ENCODE data around the gene ALOX12. TPM values are rescaled to one million over a fixed set of nuclear protein-coding genes. Genes with fewer than 3 reads are reported as not detected.
"Not testable (repeated sequence)": the region's sequence is repeated elsewhere in the genome, so short reads cannot be mapped to it uniquely, and the experiment has no call there.

ALOX12 gene
- total RNA-seq, 1 experiment from 2014 or later, result not detected

DNA sequence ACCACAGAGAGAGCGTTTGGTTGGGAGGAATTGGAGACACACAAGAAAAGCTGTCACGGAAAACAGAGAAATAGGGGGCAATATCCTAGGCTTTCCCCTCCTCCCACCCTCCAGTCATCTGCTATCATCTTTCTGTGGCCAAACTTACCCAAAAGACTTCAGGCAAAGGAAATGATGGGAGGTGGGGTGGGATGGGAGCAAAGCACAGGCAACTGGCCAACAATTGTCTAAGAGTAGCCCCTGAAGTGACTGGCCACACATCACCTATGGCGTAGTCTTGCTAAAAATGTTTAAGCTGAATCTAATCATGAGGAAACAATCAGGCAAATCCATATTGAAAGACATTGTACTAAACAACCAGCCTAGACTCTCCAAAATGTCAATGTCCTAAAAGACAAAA, 46.9 kb upstream of the ALOX12 start:
- ChIA-PET POLR2A (ENCODE audit: unreplicated experiment) (no interaction called here), CTCF (no interaction called here)

GRCh38 chr17:6950938-6951337, 44.9 kb upstream of the ALOX12 start:
- H3K9me3 ChIP-seq (ENCODE audit: low read length); H3K9me2 ChIP-seq (replicated peaks; ENCODE audit: low read length); H2AFZ ChIP-seq (ENCODE audit: low read length); ATAC-seq; H3K4me3 ChIP-seq (ENCODE audit: low read length); H3K9ac ChIP-seq (ENCODE audit: low read length); H3K4me2 ChIP-seq (ENCODE audit: low read length); intact Hi-C loops (cut with micrococcal nuclease); POLR2A ChIA-PET (ENCODE audit: unreplicated experiment); H3K27ac ChIP-seq (ENCODE audit: low read length); CTCF ChIA-PET; H3K36me3 ChIP-seq (ENCODE audit: low read depth, low read length); H3K27me3 ChIP-seq (ENCODE audit: low read length); BruUV-seq (replicated peaks); H3K79me2 ChIP-seq (ENCODE audit: low read length); H4K20me1 ChIP-seq (ENCODE audit: low read length); H3F3A ChIP-seq (ENCODE audit: low read length, unreplicated experiment); DNase-seq: not testable (repeated sequence)
- peaks cover 23% of the 10 kb centered on the region for H3K4me1 ChIP-seq (ENCODE audit: insufficient read depth, low read length)

More for the DNA sequence above, 46.9 kb upstream of the ALOX12 start:
- H2AFZ ChIP-seq (ENCODE audit: low read length), result peak overlapping the region; percentile 34; the same call in 1 of the 2 replicates
- H4K20me1 ChIP-seq (ENCODE audit: low read length), result no peaks in the 10 kb centered on the region
- TF ChIP-seq CTCF (conservative IDR thresholded peaks at IDR 0.05; ENCODE audit: low read depth, low read length), result no peak
- TF ChIP-seq EZH2 (IDR thresholded peaks at IDR 0.05; ENCODE audit: low read length, unreplicated experiment), result no peak
- TF ChIP-seq EZH2phosphoT487 (IDR thresholded peaks at IDR 0.05; ENCODE audit: borderline replicate concordance, low read length), result no peak
- no peaks in the 10 kb centered on the region for H3F3A ChIP-seq (ENCODE audit: low read length, unreplicated experiment)
- H3K27ac ChIP-seq (ENCODE audit: low read length), result peak overlapping the region; percentile 48
- H3K36me3 ChIP-seq (ENCODE audit: low read depth, low read length), result no peaks in the 10 kb centered on the region
- no peak overlapping the region; the same call in 1 of the 2 replicates for H3K9ac ChIP-seq (ENCODE audit: low read length)
- H3K27me3 ChIP-seq (ENCODE audit: low read length), result no peaks in the 10 kb centered on the region
- no peaks in the 10 kb centered on the region for H3K79me2 ChIP-seq (ENCODE audit: low read length)
- H3K9me3 ChIP-seq (ENCODE audit: low read length), result no peaks in the 10 kb centered on the region
- BruUV-seq (replicated peaks), result no TSS peak
- H3K4me2 ChIP-seq (ENCODE audit: low read length), result no peak overlapping the region
- intact Hi-C loops (cut with micrococcal nuclease), result no loop called here
- ATAC-seq (no peak), DNase-seq (no peak)
- H3K9me2 ChIP-seq (replicated peaks; ENCODE audit: low read length), result no peaks in the 10 kb centered on the region
- peaks cover 20% of the 10 kb centered on the region for H3K4me1 ChIP-seq (ENCODE audit: insufficient read depth, low read length)
- no peak overlapping the region for H3K4me3 ChIP-seq (ENCODE audit: low read length)

DNA sequence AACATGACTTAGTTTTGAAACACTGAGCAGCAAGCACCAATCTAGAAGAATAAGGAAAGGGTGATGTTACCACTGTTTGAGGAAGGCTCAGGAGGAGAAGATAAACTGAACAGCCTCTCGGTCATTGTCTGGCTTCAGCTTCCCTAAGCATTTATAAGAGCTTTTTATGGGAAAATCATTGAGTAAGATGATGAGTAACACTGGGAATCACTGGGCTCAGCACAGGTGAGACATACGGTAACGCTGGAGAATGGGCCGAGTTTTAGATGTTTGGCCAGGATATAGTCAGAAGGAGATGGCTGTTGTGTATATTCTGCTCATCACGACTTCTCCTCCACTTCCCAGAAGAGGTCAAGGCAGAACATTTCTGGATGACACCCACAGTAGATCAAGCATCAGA, 42.2 kb upstream of the ALOX12 start:
- no peaks in the 10 kb centered on the region for H4K20me1 ChIP-seq (ENCODE audit: low read length)
- ChIA-PET POLR2A (ENCODE audit: unreplicated experiment) (no interaction called here), CTCF (no interaction called here)
- TF ChIP-seq EZH2 (IDR thresholded peaks at IDR 0.05; ENCODE audit: low read length, unreplicated experiment), result no peak
- no peak for TF ChIP-seq CTCF (conservative IDR thresholded peaks at IDR 0.05; ENCODE audit: low read depth, low read length)
- TF ChIP-seq EZH2phosphoT487 (IDR thresholded peaks at IDR 0.05; ENCODE audit: borderline replicate concordance, low read length), result no peak
- no peaks in the 10 kb centered on the region for H3K9me2 ChIP-seq (replicated peaks; ENCODE audit: low read length)
- H3K36me3 ChIP-seq (ENCODE audit: low read depth, low read length), result no peaks in the 10 kb centered on the region
- no peak overlapping the region for H3K27ac ChIP-seq (ENCODE audit: low read length)
- H3K9ac ChIP-seq (ENCODE audit: low read length), result no peak overlapping the region
- H2AFZ ChIP-seq (ENCODE audit: low read length), result no peak overlapping the region
- BruUV-seq (replicated peaks), result no TSS peak
- intact Hi-C loops (cut with micrococcal nuclease), result no loop called here
- DNase-seq, result peak; percentile 75
- H3K9me3 ChIP-seq (ENCODE audit: low read length), result no peaks in the 10 kb centered on the region
- no peak overlapping the region for H3K4me3 ChIP-seq (ENCODE audit: low read length)
- H3F3A ChIP-seq (ENCODE audit: low read length, unreplicated experiment), result no peaks in the 10 kb centered on the region
- peaks cover 13% of the 10 kb centered on the region for H3K4me1 ChIP-seq (ENCODE audit: insufficient read depth, low read length)
- peak; percentile 87 for ATAC-seq
- no peak overlapping the region; the same call in 1 of the 2 replicates for H3K4me2 ChIP-seq (ENCODE audit: low read length)
- H3K27me3 ChIP-seq (ENCODE audit: low read length), result no peaks in the 10 kb centered on the region
- no peaks in the 10 kb centered on the region for H3K79me2 ChIP-seq (ENCODE audit: low read length)
